Spleen (tissue), 11 donors: ENCODE measurements around the gene KSR1. TPM values are rescaled to one million over a fixed set of nuclear protein-coding genes. Genes with fewer than 3 reads are reported as not detected.

Experiments used
- DNase-seq: peaks from one replicate; pipeline ENCODE4 v3.0.0-alpha.2; 2020
- H3K27ac ChIP-seq, 8 donors: fragments of 200-600 bp; sonication (generic) in 7 of 8; 1 replicate in 4 of 8; 2 replicates in 4 of 8; pipeline versions ENCODE4 v1.5.0 to v1.8.0; 2016 to 2021; ENCODE audit warnings: inconsistent platforms in 4 of 8, mild to moderate bottlenecking in 4 of 8, moderate library complexity in 1 of 8
- H3K27me3 ChIP-seq, 7 donors: fragments of 200-600 bp; sonication (generic) in 6 of 7; replicated peaks in 1 of 7; 1 replicate in 4 of 7; 2 replicates in 3 of 7; pipeline versions ENCODE4 v1.5.0 to v1.8.0; 2016 to 2021; ENCODE audit warnings: inconsistent platforms in 3 of 7, mild to moderate bottlenecking in 1 of 7
- H3K36me3 ChIP-seq, 6 donors: fragments of 200-600 bp; sonication (generic) in 5 of 6; 1 replicate in 4 of 6; 2 replicates in 2 of 6; pipeline versions ENCODE4 v1.5.0 to v1.8.0; 2016 to 2021; ENCODE audit warnings: inconsistent platforms in 2 of 6
- H3K4me1 ChIP-seq, 6 donors: fragments of 200-600 bp; sonication (generic) in 5 of 6; 1 replicate in 3 of 6; 2 replicates in 3 of 6; pipeline versions ENCODE4 v1.5.0 to v1.8.0; 2016 to 2021; ENCODE audit warnings: inconsistent platforms in 3 of 6
- H3K4me3 ChIP-seq, 8 donors: fragments of 200-600 bp; sonication (generic) in 7 of 8; 1 replicate in 4 of 8; 2 replicates in 4 of 8; pipeline versions ENCODE4 v1.5.0 to v1.8.0; 2016 to 2021; ENCODE audit warnings: inconsistent platforms in 4 of 8, mild to moderate bottlenecking in 4 of 8, moderate library complexity in 2 of 8
- H3K9me3 ChIP-seq, 8 donors: fragments of 200-600 bp; sonication (generic) in 7 of 8; 1 replicate in 4 of 8; 2 replicates in 4 of 8; pipeline versions ENCODE4 v1.5.0 to v1.8.0; 2016 to 2021; ENCODE audit warnings: inconsistent platforms in 4 of 8
- CTCF ChIP-seq, 11 experiments: fragments of 200-600 bp in 7 of 11; fragments of 450-650 bp in 4 of 11; sonication (generic) in 4 of 11; IDR thresholded peaks in 8 of 11; conservative IDR thresholded peaks in 3 of 11; 1 replicate in 7 of 11; 2 replicates in 4 of 11; pipeline versions ENCODE4 v1.4.0 to v1.8.0; 2016 to 2021; ENCODE audit warnings: antibody characterized with exemption in 11 of 11, inconsistent platforms in 4 of 11, mild to moderate bottlenecking in 1 of 11
- POLR2A ChIP-seq, 3 donors: fragments of 450-650 bp; IDR thresholded peaks; one replicate each; pipeline ENCODE4 v1.5.1; 2017; ENCODE audit warnings: antibody characterized with exemption in 3 of 3, mild to moderate bottlenecking in 1 of 3
- POLR2AphosphoS5 ChIP-seq, 3 donors: sonication (generic); formaldehyde crosslinking; IDR thresholded peaks; one replicate each; pipeline ENCODE4 v1.5.1; 2017; ENCODE audit warnings: antibody characterized with exemption in 3 of 3
- WGBS, 5 donors: extraction: QIAGEN DNeasy Blood & Tissue Kit in 3 of 5; methylation state at CpG; one replicate each; pipeline versions ENCODE4 v1.1.5 to v1.1.7; 2013 to 2018; 5-methylcytosine and 5-hydroxymethylcytosine counted together
- intact Hi-C: fragments of 100-400 bp; cut with DNase I; formaldehyde crosslinking; loops from one replicate; pipeline ENCODE4 v1.15.0; 2023; ENCODE audit warnings: low total_unique reads
- polyA plus RNA-seq, 3 donors: library from polyadenylated mRNA; stranded (reverse); fragments of 200-250 nt; gene quantifications; one replicate each; pipeline ENCODE4 v1.2.1, GENCODE V29; 2013
- total RNA-seq, 7 donors: library from RNA; depleted of rRNA in 3 of 7; stranded (reverse); fragments of >200 nt in 3 of 7; fragmentation: NEBNext Ultra II Directional in 4 of 7; extraction: Animal tissue kit (Norgen Biotek cat#: 25700) in 4 of 7; gene quantifications; one replicate each; pipeline versions ENCODE4 v1.1.0 to v1.2.1, GENCODE V29; 2016 to 2021
- donor health status: healthy with polysubstance abuse.
- donor health status: DM: no; HTN: no; CAD: no; lungs with moderate emphysema.
- donor health status: DM: no; HTN: no; CAD: no.
- donor health status: Bipolar disorder and iron deficiency.
- donor health status: healthy.
- donor health status: DM: no; HTN: no; CAD: no.
- donor health status: DM: yes; HTN: yes; CAD: no.

Gene KSR1
- total and polyA plus RNA-seq, 10 donors: 6.4 to 100 (median 46.0) TPM

GRCh38 chr17:27598337-27599050 lies 142.2 kb downstream of the KSR1 start:
- Histone ChIP-seq H3K27ac (no peak overlapping the region), H3K4me3 (no peak overlapping the region), H3K4me1 (peaks cover 0 to 35% (median 21%) of the 10 kb centered on the region in 6 donors), H3K27me3 (no peaks in the 10 kb centered on the region), H3K9me3 (no peaks in the 10 kb centered on the region), H3K36me3 (peaks cover 0 to 70% (median 28%) of the 10 kb centered on the region in 6 donors)
- TF ChIP-seq POLR2AphosphoS5 (IDR thresholded peaks at IDR 0.05) (no peak), CTCF (IDR thresholded peaks at IDR 0.05 in 8 of 11, conservative IDR thresholded peaks at IDR 0.05 in 3 of 11) (no peak), POLR2A (IDR thresholded peaks at IDR 0.05) (no peak)
- intact Hi-C loops: loop anchor here (10.0 kb wide), 1 partner anchor 144 kb away; the partner anchor contains the start of gene KSR1
- DNase-seq: peak; percentile 67
- 85 to 95% (median 87%) methylated on average over 15 to 17 of the region's 17 CpGs for WGBS, 5 donors

GRCh38 chr17:27600471-27600870 lies 144.2 kb downstream of the KSR1 start:
- WGBS, 5 donors: 91 to 95% (median 93%) methylated on average over 8 of the region's 8 CpGs
- H3K9me3 ChIP-seq: no peaks in the 10 kb centered on the region
- H3K4me3 ChIP-seq: no peak overlapping the region
- TF ChIP-seq POLR2A (IDR thresholded peaks at IDR 0.05) (no peak), CTCF (IDR thresholded peaks at IDR 0.05 in 8 of 11, conservative IDR thresholded peaks at IDR 0.05 in 3 of 11) (no peak), POLR2AphosphoS5 (IDR thresholded peaks at IDR 0.05) (no peak)
- H3K36me3 ChIP-seq: peaks cover 0 to 70% (median 34%) of the 10 kb centered on the region in 6 donors
- peaks cover 0 to 38% (median 23%) of the 10 kb centered on the region in 6 donors for H3K4me1 ChIP-seq
- DNase-seq: peak; percentile 7
- intact Hi-C loops: loop anchor here (5.0 kb wide), 2 partner anchors 248 to 363 kb away; no protein-coding TSS in a partner anchor
- peak overlapping the region in 1 of 8 donors; percentile 9 for H3K27ac ChIP-seq
- no peaks in the 10 kb centered on the region for H3K27me3 ChIP-seq

- Histone ChIP-seq H3K27ac (no peak overlapping the region), H3K9me3 (no peaks in the 10 kb centered on the region), H3K27me3 (no peaks in the 10 kb centered on the region), H3K4me3 (no peak overlapping the region), H3K4me1 (peaks cover 0 to 38% (median 23%) of the 10 kb centered on the region in 6 donors), H3K36me3 (peaks cover 0 to 70% (median 43%) of the 10 kb centered on the region in 6 donors)
- 67 to 74% (median 69%) methylated on average over 11 of the region's 11 CpGs for WGBS, 5 donors
- TF ChIP-seq CTCF (IDR thresholded peaks at IDR 0.05 in 8 of 11, conservative IDR thresholded peaks at IDR 0.05 in 3 of 11) (peak; percentile 75 to 96 (median 90)), POLR2A (IDR thresholded peaks at IDR 0.05) (no peak), POLR2AphosphoS5 (IDR thresholded peaks at IDR 0.05) (no peak)
- DNase-seq: peak; percentile 88
- intact Hi-C loops: loop anchor here (5.0 kb wide), 2 partner anchors 249 to 364 kb away; no protein-coding TSS in a partner anchor
These were observed 145.1 kb downstream of the KSR1 start for GRCh38 chr17:27601069-27601974.
